ENCODE results near the gene PAK1.
A peak's percentile ranks its signal among the peaks of the same experiment; 100 is the strongest.
"Not testable (repeated sequence)": the region's sequence is repeated elsewhere in the genome, so short reads cannot be mapped to it uniquely, and the experiment has no call there.

Gene PAK1

DNA sequence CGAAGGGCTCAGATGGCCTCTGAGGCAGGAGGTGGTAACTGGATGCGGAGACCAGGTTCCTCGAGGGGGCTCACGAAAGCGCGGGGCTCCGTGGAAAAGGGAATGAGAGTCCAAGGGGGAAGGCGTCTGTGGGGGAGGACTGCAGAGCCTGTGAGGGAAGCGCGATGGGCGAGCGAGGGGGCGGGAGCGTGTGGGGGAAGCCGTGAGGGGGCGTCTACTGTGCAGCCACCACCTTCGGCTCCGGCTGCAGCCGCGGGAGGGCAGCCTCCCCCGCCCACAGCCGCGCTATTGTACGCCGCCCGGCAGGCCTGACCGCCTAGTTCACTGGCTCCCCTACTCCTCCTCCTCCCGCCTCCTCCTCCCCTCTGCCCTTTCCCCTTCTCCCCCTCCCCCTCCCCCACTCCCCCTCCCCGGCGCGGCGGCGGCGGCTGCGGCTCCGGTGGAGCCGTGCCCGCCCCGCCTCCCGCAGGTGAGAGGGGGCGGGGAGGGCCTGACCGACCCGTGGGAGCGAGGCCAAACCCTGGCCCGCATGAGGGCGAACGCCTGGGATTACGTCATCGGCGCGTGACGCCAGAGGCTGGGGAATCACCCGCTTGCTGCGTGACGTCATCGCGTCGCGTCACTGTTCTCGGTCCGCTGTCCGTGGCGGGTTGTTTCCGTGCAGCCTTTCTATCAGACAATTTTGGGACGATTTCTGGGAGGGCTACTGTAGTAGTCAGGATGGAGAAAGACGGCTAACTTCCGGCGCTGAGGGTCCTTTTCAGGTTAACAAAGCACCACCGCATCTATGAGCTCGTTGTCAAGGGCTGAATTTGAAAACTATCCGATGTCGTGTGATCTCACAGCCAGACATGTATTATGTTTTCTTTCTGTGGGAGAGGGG, at the start of gene PAK1:
TSS of gene PAK1 (minus strand) at position 294 of the 883 bp plus-strand sequence. CDS start 81,574 bp downstream, outside the sequence.
- DNase-seq (ENCODE audit: low spot score): peak; percentile 90

DNA sequence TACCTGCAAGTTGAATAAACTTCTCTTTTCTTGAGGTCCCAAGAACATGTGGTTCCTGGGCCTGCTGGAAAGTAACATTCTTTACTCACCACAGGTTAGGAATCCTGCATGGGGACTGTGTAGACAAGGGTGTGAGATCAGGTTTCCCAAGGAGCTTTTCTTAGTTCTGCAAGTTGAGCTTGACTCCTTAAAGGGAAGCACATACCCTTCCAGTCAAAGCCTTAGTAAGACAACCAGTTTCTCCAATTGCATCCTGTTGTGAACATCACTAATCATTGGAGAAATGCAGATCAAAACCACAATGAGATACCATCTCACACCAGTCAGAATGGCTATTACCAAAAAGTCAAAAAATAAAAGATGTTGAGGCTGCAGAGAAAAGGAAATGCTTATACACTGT, 48.3 kb upstream of the PAK1 start:
- no peak for DNase-seq (ENCODE audit: low spot score)

DNA sequence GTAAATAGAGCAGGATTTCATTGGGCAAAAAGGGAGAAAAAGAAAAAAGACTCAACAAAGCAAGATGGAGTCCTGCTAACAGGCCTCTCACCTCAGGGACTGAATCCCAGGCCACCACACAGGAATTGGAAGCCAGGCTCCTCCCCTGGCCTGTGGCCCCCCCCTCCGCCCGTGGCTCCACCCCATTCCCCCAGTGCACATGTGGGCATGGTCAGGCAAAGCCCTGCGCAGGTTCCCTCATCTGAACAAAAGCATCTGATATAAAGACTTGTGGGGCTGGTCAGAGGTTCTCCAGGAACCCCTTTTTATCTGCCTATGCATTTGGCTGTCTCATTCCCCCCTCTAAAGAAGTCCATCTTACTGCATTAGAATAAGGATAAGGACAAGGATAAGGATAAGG, 46.0 kb upstream of the PAK1 start:
- DNase-seq (ENCODE audit: low spot score): no peak

DNA sequence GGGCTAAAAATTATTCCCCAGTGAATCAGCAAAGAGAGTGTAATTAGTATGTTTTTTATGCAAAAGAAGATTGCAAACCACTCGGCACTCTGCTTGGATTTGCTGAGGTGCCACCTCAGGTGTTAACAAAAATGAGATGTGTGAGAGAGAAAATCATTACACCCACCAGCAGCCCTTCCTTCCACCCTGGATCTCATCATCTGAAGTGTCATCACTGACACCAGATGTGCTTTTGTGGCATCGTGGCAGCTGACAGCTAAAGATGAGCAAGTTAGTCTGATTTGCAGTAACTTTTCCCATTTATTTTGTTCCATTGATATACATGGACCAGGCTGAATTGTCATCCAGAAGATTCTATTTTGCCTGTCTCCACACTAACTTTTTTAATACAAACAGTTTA, 44.6 kb upstream of the PAK1 start:
- no peak for DNase-seq (ENCODE audit: low spot score)

DNA sequence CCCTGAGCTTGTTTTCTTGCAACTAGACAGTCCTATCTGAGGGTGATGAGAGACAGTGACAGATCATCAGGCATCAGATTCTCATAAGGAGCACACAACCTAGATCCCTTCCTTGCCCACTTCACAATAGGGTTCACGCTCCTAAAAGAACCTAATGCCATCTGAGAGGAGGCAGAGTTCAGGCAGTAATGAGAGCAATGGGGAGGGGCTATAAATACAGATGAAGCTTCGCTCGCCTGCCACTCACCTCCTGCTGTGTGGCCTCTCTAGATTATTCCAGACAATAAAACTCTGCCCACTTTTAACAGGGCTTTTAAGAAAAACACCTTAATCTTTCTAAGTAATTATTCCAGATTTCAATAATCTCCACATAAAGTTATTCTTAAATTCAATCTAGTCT, 43.9 kb upstream of the PAK1 start:
- DNase-seq (ENCODE audit: low spot score): no peak

DNA sequence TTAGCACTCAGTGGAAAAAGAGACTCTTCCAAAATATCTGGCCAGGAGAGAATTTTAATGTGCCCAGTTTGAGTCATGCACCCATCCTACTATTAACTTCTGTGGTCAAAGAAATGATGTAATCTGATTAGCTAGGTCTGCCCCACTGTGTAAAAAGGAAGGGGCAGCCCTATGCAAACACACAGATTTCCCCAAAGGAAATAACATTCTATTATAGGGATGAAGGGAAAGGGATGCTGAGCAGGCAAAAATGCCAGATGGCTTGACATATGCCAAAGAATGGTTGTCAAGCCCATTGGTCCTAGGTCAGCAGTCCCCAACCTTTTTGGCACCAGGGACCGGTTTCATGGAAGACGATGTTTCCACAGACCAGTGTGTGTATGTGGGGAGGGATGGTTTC, 43.3 kb upstream of the PAK1 start:
- DNase-seq (ENCODE audit: low spot score): no peak

DNA sequence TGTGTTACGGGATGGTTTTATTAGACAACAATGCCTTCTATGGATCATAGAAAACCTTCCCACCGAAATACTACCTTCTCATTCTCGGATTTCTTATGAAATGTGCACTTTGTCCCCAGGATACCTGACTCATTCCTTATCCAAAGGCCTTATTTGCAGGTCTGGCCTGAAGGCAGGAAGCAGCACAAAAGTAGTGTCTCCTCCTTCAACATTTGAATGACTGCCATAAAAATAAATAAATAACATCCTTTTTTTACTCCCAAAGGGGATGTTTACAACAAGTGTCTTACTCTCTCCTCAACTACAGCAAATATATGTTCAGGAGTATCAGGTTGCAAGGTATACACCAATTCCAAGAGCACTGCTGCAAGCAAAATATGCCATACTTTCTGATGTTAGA, 41.6 kb upstream of the PAK1 start:
- DNase-seq (ENCODE audit: low spot score): no peak

DNA sequence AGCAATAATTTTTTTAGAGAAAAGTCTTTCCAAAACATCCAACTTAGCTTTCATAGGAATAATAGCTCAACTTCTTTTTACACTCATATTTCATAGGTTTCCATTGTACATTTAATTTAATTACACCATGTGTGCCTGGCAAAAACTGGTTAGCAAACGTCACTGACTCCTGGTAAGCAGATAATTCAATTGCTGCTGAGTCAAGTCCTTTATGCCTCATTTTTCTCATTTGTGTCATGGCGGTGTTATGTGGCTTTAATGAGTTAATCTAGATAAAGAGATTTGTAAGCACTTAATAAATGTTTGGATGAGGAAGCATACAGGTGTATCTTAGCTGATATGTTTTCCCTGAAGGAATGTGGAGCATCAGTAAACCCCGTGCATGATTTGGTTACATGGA, 41.2 kb upstream of the PAK1 start:
- no peak for DNase-seq (ENCODE audit: low spot score)

DNA sequence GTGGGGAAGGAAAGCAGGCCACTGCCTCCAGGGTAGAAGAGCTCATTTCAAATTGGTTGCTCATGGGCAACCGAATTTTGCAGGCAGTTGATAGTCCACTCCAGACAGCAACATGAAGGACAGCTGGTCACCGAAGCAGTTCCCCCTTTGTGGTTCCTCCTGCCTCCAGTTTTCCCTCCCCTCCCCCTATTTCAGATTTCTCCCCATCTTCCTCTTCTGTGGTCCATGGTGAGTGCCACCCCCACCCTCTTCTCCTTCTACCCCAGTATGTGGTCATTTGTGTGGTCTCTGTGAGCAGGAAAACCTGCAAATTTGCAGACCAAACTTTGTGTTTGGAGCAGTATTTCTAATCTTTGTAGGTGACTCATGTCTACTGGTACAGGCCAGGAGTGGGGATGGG, 38.2 kb upstream of the PAK1 start:
- peak; percentile 47 for DNase-seq (ENCODE audit: low spot score)

DNA sequence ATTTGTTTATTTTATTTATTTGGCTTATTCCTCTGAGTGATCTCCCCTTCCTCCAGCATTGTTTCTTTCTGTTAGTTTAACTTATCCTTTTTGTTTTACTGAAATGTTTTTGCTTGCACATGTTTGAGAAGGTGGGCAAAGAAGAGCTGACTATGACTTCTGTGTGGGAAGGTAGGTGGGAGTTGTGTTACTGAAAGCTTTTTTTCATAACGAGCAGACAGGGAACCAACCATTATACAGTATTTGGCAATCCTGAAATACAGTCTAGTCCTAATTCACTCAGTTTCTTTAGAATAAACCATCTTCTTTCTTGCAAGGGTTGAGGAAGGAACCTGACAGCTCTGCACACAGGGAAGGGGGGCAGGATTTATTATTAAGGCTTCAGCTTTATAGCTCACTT, 37.0 kb upstream of the PAK1 start:
- DNase-seq (ENCODE audit: low spot score): no peak

DNA sequence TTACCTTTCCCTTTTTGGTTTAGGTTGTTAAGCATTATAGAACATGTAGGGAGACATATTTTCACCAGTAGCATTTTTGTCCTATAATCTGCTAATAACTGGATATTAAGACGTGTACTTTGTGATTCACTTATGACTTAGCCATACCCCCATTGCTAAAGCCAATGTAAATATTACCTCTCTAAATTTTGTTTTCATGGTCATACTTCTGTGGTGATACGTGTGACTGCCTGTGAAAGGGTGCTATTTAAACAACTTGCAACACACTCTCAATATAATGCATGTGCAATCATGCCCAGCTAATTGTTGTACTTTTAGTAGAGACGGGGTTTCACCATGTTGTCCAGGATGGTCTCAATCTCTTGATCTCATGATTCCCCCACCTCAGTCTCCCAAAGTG, 36.2 kb upstream of the PAK1 start:
- no peak for DNase-seq (ENCODE audit: low spot score)

DNA sequence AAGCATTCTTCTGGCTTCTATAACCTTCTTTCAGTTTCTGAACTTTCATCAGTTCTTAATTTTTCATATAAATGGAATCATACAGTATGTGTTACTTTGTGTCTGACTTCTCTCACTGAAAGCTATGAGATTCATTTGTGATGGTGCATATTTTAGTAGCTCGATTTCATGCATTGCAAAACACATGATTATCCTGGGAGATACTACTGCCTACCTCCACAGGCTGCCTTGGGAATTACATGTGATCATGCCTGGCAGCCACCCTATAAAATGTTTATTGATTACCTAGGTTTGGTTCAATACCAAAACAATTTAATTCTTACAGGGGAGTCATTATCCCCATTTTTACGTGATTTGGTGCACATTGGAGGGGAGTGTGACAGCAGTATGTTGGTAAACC, 34.1 kb upstream of the PAK1 start:
- no peak for DNase-seq (ENCODE audit: low spot score)

DNA sequence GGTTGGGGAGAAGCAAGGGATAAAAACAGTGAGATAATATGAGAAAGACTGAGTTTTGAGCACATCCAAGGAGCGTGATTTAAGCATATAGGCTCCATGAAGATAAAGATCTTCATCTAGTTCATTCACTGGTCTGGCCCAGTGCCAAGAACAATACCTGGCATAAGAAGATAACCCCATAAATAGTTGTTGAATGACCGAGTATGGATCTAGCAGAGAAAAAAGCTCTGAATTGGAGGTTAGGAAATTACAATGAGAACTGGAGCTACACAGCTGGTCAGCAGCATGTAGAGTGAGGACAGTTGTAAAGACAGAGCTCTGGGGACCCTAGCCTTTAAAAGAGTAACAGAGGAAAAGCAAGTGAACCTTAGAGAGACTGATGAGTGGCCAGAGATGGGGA, 33.0 kb upstream of the PAK1 start:
- no peak for DNase-seq (ENCODE audit: low spot score)

DNA sequence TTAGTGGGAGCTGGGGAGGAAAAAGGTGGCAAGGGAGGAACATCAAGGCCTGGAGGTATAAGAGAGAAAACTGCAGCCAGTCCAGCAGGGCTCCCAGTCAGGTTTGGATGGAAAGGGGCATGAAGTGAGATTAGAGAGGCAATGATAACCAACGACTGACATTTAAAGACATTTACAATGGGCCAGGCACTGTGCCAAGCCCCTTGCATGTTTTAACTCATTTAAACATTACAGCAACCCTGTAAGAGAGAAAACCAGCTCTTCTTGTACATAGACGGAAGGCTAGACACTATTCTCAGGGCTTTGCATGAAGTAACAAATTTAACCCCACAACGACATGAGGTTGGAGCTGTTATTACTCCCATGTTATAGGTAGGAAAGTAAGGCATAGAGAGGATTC, 32.1 kb upstream of the PAK1 start:
- DNase-seq (ENCODE audit: low spot score): no peak

DNA sequence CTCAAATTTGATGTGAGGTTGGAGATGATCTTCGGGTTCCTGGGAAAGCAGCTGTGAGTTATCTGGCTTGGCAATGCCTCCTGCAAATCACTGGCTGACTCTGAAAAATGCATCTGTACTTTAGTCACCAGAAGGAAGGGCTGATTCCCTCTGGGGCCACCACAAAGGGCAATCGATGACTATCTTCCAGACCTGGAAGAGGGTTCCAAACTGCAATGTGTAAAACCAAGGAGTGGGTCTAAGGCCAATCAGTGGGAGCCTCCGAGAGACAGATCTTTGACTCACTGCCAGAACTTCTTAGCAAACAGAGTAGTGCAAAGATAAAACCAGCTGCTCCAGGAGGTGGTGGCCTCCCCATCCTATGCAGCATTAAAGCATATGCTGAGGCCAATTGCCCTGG, 29.1 kb upstream of the PAK1 start:
- DNase-seq (ENCODE audit: low spot score): no peak

DNA sequence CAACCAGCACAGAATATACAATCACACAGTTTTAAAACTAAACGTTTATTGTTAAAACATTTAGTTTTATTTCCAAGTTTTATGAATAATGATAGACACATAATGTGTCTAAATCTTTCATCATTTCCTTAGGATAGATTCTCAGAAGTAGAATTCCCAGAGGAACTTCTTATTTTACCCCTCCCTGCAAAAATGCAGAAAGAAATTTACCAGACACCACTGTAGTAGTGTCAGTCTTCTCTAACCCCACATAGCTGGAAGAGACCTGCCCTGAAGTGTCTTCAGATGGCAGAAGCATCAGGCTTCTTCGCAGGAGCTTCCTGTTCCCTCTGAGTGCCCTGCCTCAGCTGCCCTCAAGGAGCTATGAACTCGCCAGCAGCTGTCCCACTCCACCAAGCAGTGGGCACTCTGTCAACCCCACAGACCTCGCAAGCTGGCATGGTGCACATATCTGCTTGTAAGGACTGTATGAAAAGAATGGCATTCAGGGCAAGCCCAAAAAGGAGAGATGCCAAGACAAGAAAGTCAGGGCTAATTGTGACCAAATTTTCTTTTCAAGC, 28.5 kb upstream of the PAK1 start:
- DNase-seq (ENCODE audit: low spot score): no peak

DNA sequence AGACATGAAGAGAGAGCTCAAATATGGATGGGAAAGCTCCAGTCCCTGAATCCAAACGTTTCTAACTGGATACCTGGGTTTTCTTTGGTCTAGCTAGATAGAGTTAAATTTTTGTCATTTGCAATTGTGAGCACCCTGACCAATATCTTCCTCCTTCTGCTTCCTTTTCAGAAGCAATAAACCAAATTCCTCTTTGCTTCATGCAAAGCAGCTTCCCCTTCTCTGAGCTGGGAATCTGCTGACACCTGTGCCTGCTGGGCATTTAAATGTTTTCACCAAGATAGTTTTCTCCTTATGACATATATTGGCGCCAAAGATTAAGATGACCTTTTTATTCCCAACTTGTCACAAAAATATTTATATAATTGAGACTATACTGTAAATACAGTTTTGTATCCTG, 27.9 kb upstream of the PAK1 start:
- DNase-seq (ENCODE audit: low spot score): peak; percentile 29

DNA sequence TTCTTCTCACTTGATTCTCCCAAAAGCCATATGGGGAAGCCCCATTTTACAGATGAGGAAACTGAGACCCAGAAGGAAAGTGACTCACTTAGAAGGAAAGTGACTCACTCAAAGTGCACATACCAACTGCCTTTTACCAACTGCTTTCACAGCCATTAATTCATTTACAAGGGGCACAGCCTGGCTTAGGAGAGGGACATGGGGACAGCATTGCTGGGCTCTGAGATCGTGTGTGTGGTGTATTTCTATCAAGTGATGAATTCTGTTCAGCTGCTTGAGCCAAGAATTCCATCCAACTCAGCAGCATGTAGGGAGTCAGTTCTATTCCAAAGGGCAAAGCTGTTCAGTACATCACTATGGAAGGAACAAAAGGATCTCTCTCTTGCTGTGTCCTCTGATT, 23.5 kb upstream of the PAK1 start:
- DNase-seq (ENCODE audit: low spot score): peak; percentile 31

DNA sequence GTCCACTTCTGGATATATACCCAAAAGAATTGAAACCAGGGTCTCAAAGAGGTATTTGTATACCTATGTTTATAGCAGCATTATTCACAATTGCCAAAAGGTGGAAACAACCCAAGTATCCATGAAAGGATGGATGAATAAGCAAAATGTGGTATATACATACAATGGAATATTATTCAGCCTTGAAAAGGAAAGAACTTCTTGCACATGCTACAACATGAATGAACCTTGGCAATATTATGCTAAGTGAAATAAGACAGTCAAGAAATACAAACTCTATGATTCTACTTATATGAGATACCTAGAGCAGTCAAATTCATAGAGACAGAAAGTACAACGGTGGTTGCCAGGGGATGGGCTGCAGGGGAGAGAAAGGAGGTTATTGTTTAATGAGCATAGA, 21.6 kb upstream of the PAK1 start:
- no peak for DNase-seq (ENCODE audit: low spot score)

DNA sequence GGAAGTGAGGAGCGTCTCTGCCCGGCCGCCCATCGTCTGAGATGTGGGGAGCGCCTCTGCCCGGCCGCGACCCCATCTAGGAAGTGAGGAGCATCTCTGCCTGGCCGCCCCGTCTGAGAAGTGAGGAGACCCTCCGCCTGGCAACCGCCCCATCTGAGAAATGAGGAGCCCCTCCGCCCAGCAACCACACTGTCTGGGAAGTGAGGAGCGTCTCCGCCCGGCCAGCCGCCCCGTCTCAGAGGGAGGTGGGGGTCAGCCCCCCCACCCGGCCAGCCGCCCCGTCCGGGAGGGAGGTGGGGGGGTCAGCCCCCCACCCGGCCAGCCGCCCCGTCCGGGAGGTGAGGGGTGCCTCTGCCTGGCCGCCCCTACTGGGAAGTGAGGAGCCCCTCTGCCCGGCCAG, 16.1 kb upstream of the PAK1 start:
- not testable (repeated sequence) for DNase-seq (ENCODE audit: low spot score)

DNA sequence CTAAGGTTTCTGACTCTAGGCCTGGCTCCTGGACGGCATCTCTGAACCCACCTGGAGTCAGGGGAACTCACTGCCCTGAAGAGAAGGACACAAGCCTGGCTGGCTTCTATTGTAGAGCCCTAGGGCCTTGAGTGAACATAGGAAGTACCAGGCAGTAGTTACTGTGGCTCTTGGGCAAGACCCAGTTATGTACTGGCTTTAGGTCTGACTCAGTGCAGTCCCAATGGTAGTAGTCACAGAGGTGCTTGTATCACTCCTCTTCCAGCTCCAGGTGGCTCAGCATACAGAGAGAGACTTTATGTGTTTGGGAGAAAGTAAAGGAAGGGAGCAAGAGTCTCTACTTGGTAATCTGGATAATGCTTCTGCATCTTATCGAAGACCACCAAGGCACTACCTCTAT, 13.9 kb upstream of the PAK1 start:
- DNase-seq (ENCODE audit: low spot score): no peak

DNA sequence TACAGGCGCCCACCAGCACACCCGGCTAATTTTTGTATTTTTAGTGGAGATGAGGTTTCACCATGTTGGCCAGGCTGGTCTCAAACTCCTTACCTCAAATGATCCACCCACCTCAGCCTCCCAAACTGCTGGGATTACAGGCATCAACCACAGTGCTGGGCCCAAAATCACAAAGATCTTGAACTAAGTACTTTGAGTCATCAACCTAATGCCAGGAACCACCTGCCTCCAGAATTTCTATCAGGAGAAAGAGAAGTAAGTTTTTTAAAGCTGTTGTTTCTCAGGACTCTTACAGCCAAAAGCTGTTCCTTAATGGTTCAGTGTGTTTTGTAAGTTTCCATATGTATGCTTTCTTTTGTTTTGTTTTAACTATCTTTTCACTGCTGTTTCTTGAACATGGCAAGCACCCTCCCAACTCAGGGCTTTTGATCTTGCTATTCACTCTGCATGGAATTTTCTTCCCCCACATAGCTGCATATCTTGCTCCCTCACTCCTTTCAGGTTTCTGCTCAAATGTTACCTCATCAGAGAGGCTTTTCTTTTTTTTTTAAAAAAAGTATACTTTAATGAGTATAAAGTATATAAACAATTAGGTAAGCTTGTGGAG, 6.0 kb upstream of the PAK1 start:
- DNase-seq (ENCODE audit: low spot score): no peak

DNA sequence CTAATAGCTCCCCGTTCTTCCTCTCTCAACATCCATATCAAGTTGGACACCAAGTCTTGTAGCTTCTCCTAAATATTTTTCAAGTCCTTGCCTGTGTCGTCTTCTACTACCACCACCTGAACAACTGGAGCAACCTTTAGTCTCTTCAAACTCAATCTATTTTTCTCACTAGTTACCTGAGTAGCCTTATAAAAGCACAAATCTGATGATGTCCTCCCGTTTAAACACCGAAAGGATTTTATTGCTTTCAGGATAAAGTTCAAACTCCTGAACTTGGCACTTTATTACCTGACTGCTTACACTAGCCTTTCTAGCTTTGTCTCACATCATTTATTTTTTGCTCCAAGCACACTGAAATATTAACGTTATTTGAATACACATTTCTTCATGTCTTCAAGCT, 1.3 kb upstream of the PAK1 start:
- no peak for DNase-seq (ENCODE audit: low spot score)

DNA sequence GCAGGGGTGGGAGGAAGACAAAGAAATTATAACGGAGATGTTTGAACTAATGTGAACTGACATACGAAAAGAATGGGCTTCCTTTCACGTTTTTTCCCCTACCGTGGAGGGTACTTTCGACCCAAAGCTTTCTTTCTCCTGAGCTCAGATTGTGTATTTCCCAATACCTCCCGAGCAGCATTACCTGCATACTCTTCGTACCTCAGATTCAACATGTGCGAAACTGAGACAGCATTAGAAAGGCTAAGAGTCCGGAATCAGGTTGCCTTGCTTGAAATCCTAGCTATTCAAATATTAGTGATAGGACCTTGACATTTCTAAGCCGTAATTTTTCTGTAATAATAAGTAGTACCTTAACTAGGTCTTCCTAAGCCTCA, 778 bp upstream of the PAK1 start:
- no peak for DNase-seq (ENCODE audit: low spot score)
